Superior temporal gyrus (tissue), 1 donor: Measurements from ENCODE around the gene PLXDC2.

Experiments
- DNase-seq: peaks from one replicate; pipeline ENCODE4 v3.0.0-alpha.2; 2016; ENCODE audit errors: extremely low spot score

Gene PLXDC2

GRCh38 chr10:19857876-19858275 lies 41.6 kb downstream of the PLXDC2 start:
- no peak for DNase-seq

- DNase-seq = no peak
Observed at GRCh38 chr10:19860107-19860506, 43.9 kb downstream of the PLXDC2 start.

- DNase-seq = no peak
Observed at GRCh38 chr10:19862811-19863515, 46.7 kb downstream of the PLXDC2 start.

GRCh38 chr10:19865676-19866075 lies 49.4 kb downstream of the PLXDC2 start:
- DNase-seq = no peak

- no peak for DNase-seq
Observed at GRCh38 chr10:19869370-19869769, 53.1 kb downstream of the PLXDC2 start.

GRCh38 chr10:19872504-19873271 lies 56.5 kb downstream of the PLXDC2 start:
- DNase-seq = no peak

- no peak for DNase-seq
Observed at GRCh38 chr10:19874190-19874589, 58.0 kb downstream of the PLXDC2 start.

- DNase-seq = no peak
Observed at GRCh38 chr10:19874791-19875190, 58.6 kb downstream of the PLXDC2 start.

GRCh38 chr10:19876570-19876969 lies 60.3 kb downstream of the PLXDC2 start:
- DNase-seq = no peak

- DNase-seq = no peak
Observed at GRCh38 chr10:19877466-19878255, 61.4 kb downstream of the PLXDC2 start.

- no peak for DNase-seq
Observed at GRCh38 chr10:19882621-19883020, 66.4 kb downstream of the PLXDC2 start.

GRCh38 chr10:19888061-19888660 lies 71.9 kb downstream of the PLXDC2 start:
- no peak for DNase-seq

GRCh38 chr10:19889256-19889655 lies 73.0 kb downstream of the PLXDC2 start:
- no peak for DNase-seq

- DNase-seq = no peak
Observed at GRCh38 chr10:19891429-19891828, 75.2 kb downstream of the PLXDC2 start.

- DNase-seq = peak; percentile 39
Observed at GRCh38 chr10:19892270-19892669, 76.0 kb downstream of the PLXDC2 start.

- peak; percentile 51 for DNase-seq
Observed at GRCh38 chr10:19892677-19893076, 76.4 kb downstream of the PLXDC2 start.

- DNase-seq = no peak
Observed at GRCh38 chr10:19895500-19895899, 79.3 kb downstream of the PLXDC2 start.

- DNase-seq = no peak
Observed at GRCh38 chr10:19902456-19902855, 86.2 kb downstream of the PLXDC2 start.

GRCh38 chr10:19904202-19904661 lies 88.0 kb downstream of the PLXDC2 start:
- no peak for DNase-seq

GRCh38 chr10:19906108-19906791 lies 90.0 kb downstream of the PLXDC2 start:
- DNase-seq = no peak

GRCh38 chr10:19908991-19909696 lies 92.9 kb downstream of the PLXDC2 start:
- DNase-seq = no peak
